Activated CD8-positive, alpha-beta memory T cell treated with anti-CD3 and anti-CD28 coated beads, Interleukin-2, amount 50 U/mL, for 1 hour (primary cell): ENCODE results near the gene VIT.

Source experiments
- DNase-seq: peaks from one replicate; pipeline ENCODE4 v3.0.0-alpha.2; 2020; ENCODE audit errors: extremely low read depth

Gene VIT

GRCh38 chr2:36708041-36708741 lies 11.7 kb downstream of the VIT start:
- DNase-seq, result no peak

DNA sequence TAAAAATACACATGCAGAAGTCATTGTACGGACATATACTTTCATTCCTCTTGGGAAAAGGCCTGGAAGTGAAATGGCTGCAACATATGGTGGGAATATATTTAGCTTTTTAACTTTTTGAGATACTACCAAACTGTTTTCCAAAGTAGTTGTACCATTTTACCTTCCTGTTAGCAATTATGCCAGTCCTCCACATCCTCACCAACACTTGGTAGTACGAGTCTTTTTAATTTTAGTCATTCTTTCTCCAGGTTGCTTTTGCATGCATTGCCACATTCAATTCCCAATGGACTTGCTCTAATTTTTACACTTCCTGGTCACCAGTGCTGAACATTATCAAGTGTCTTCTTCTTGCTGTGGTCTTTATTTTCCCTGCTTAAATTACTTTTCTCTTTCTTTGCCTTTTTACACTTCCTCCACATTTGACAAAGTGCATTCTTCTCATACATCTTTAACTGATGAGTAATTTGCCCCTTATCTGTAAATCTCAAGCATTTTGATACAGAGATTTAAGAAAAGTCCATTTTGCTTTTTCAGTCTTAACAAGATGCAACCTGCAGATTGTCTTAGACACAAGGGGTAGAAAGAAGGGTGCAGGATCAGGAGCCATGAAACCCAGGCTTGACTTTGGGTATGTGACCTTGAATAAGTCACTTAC lies 14.5 kb downstream of the VIT start:
- DNase-seq, result no peak

DNA sequence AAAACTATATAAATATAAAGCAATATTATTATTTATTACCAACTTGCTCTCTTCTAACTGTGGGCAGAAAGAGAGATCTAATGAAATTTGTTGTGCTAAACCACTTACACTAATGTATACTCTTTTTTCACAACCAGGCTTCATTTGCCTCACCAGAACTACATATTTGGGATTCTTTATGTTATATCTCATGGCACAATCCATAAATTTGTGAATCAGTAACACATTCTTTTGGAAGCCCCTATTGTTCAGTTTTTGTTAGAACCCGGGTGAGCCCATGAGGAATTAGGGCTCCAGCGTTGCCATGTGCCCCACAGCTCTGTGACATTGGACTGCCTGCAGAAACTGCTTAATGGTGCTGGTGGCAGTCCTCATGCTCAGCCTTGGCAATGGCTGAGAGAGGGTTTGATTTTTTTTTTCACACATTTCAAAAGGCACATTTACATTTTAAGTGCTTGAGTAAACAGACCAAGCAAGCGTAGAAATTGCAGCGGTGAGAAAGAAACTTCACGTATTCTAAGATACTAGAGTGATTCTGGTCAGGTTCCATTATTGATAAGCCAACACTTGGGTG lies 15.3 kb downstream of the VIT start:
- DNase-seq, result no peak

GRCh38 chr2:36713310-36713709 lies 16.8 kb downstream of the VIT start:
- no peak for DNase-seq

DNA sequence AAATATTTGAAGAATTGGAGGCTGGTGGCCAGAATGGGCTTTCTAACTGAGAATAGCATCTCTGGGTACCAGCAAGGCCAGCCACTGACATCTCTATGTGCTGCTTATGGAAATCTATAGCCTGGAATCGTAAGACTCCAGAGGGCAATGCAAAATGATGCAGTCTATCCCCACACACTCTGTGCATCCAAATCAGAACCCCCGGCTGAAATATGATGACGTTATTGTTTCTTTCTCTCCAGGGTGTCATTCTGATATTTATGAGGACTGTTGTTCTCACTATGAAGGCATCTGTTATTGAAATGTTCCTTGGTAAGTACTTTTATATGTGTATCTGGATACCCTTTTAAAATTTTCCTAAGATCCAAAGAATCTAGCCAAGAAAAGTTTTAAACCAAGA lies 19.6 kb downstream of the VIT start:
- no peak for DNase-seq

GRCh38 chr2:36717603-36718266 lies 21.2 kb downstream of the VIT start:
- no peak for DNase-seq

DNA sequence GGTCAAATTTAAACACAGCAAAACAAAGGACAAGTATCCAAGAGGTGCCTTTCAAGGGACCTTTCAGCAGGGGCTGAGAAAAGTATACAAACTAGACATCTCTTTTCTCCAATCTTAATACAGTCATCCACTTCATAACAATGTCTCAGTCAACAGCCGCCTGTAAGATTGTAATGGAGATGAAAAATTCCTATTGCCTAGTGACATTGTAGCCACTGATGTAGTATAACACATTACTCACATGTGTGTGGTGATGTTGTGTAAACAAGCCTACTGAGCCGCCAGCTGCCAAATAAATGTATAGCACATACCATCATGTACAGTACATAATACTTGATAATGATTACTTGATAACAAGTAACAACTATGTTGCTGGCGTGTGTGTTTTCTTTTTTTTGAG lies 31.0 kb downstream of the VIT start:
- no peak for DNase-seq

DNA sequence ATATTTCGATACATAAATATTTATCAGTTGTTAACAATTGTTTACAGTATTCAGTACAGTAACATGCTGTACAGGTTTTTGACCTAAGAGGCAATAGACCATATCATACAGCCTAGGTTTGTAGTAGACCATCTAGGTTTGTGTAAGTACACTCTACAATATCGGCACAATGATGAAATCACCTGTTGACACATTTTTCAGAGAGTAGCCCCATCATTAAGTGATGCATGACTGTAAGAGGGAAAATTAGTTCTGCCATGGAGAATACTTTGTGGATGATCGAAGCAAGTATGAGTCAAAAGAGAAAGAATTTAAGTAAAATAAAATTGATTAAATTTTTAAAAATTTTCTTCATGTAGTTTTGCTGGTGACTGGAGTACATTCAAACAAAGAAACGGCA lies 32.6 kb downstream of the VIT start:
- DNase-seq, result no peak

GRCh38 chr2:36731941-36732672 lies 35.6 kb downstream of the VIT start:
- no peak for DNase-seq

GRCh38 chr2:36732673-36733036 lies 36.1 kb downstream of the VIT start:
- no peak for DNase-seq

GRCh38 chr2:36733215-36733614 lies 36.7 kb downstream of the VIT start:
- DNase-seq, result no peak

DNA sequence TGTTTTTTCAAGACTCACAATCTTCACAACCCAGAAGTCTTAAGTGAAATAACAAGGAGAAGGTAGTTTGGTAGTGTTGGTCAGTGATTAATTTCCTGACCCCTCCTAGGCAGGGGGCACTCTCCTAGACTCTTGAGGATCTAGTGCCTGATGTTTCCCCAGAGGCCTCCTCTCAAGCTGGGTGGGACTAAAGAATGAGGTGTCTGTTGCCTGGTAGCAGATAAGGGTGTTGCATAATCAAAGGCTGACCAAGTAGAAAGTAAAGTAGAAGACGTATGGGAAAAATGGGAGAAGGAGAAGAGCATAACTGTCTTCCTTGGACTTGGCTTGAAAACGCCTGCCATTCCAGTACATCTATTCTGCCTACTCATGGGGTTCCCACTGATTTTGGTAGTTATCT lies 37.8 kb downstream of the VIT start:
- DNase-seq, result no peak

DNA sequence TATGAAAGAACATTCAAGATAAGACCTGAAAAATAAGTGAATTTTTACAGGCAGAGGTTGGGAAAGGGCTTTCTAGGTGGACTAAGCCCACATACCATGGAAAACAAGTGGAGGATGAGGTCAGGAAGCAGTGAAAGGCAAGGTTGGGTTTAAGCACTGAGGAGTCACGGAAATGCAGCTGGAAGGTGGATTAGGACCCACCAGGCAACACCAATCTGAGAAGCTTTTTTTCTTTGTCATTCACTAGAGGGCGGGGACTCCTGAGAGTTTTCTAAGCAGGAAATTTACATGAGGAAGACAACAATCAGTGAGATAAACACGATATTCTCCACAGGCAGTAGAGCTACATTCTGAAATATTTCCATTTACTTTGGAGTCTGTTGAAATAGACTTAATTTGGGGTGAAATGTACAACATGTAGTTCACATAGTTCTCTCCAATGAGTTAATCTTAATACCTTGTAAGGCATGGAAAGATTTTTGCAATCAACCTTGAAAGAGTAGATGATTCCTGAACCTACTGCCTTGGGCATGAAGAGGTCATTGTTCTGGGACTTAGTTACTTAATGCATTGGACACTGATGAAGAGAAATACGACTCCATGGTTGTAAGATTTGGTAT lies 40.7 kb downstream of the VIT start:
- no peak for DNase-seq

GRCh38 chr2:36740061-36740460 lies 43.6 kb downstream of the VIT start:
- DNase-seq, result no peak

DNA sequence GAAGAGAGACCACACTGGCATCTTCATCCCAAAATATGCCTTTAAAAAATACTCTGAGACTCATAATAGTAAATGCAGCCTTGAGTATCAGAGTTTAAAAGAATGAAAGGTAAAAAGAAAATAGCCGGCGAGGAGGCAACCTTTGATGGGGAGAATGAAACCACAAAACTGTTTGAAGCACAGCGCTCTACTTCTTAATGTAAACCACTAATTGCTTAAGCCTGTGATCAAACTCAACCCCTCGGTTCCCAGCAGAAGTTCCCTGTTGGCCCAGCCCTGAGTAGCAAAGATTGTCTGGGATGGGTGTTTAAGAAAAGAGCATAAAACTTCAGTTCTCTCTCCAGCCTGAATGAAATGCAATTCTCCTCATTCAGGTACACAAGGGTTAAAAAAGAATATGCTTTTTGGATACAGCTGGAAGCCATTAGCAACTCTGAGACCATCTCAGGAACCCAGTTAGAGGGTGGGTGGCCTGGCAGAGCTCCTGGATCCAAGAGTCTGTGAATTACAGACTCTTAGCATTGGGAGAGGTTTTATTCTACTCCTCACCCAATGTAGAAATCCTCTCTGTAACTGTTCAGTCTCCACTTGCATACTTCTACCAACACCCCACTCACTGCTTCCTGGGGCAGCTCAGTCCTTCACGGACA lies 44.8 kb downstream of the VIT start:
- no peak for DNase-seq

DNA sequence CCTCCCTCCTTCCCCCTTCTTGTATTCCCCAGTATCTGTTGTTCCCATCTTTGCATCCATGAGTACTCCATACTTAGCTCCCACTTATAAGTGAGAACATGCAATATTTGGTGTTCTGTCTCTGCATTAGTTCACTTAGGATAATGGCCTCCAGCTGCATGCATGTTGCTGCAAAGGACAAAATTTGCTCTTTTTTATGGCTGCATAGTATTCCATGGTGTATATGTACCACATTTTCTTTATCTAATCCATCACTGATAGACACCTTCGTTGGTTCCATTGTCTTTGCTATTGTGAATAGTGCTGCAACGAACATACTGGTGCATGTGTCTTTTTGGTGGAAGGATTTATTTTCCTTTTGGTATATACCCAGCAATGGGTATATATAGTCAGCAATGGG lies 47.4 kb downstream of the VIT start:
- DNase-seq, result no peak

GRCh38 chr2:36748166-36748565 lies 51.7 kb downstream of the VIT start:
- no peak for DNase-seq

DNA sequence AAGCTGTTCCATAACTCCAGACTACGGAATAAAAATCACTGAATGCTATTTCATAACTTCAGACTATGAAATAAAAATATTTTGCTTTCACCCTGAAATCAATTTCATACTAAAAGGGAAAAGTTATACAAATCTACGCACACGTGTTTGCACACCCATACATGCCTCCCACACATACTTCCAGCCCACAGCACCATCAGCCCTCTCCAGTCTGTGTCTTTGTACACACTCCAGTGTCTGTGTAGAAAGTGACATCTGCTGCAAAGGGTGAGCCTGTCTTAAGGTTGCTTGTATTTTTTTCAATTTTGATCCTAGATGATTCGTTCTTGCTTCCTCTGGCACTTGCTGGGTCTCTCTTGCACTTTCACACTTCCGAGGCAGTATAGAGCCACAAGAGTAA lies 53.6 kb downstream of the VIT start:
- no peak for DNase-seq

DNA sequence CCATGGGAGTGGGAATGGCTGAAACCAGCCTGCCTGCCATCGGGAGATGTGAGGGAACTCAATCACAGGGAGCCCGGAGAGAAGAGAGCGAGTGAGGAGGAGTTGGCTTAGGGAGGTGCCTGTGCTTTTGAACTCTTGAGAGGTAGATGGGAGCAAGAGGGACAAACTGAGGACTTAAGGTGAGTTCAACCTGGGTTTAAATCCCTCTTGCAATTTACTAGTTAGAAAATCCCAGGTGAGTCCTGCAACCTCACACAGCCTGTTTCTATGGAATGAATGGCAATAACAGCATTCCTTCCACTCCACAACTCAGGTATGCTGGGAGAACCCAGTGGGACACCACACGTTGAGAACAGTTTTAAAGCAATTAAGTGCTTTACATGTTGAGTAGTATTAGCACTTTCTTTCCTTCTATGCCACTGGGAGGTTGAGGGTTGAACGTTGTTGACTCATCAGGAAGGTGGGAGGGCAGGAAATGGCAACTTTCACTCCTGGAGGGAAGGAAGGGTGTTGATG lies 57.3 kb downstream of the VIT start:
- DNase-seq, result no peak

- no peak for DNase-seq
Observed at GRCh38 chr2:36754578-36754977, 58.1 kb downstream of the VIT start.

GRCh38 chr2:36756438-36756837 lies 59.9 kb downstream of the VIT start:
- no peak for DNase-seq
